Left colon (tissue), 2 donors: Measurements from ENCODE around the gene DICER1. TPM values are rescaled to one million over a fixed set of nuclear protein-coding genes. Genes with fewer than 3 reads are reported as not detected.

Experiments
- ATAC-seq: fragments of 200-7000 bp; cut with Tn5 transposase; one replicate; pipeline ENCODE4 v1.9.1; 2020; ENCODE audit warnings: mild to moderate bottlenecking, moderate library complexity
- DNase-seq, 2 donors: peaks; one replicate each; pipeline ENCODE4 v3.0.0-alpha.2; 2020
- intact Hi-C, 2 donors: fragments of 100-400 bp; cut with DNase I in 1 of 2; cut with micrococcal nuclease in 1 of 2; formaldehyde crosslinking; loops; one replicate each; pipeline versions ENCODE4 v1.11.2 to v1.14.0; 2022; cut with DNase I, micrococcal nuclease
- total RNA-seq, 2 donors: library from RNA; stranded (reverse); fragmentation: NEBNext Ultra II Directional; extraction: Animal tissue kit (Norgen Biotek cat#: 25700); gene quantifications; one replicate each; pipeline ENCODE4 v1.2.1, GENCODE V29; 2021
- donor health status: DM: no; HTN: no; CAD: no.
- donor health status: DM: yes; HTN: yes; CAD: no.

Gene DICER1
- total RNA-seq, 2 donors from 2014 or later, result 49.0 to 77.3 TPM

- ATAC-seq (no peak), DNase-seq (no peak)
- intact Hi-C loops, result no loop called here
Observed at GRCh38 chr14:95134304-95134933, 22.9 kb downstream of the DICER1 start.

- ATAC-seq (no peak), DNase-seq (no peak)
- intact Hi-C loops, result no loop called here
Observed at GRCh38 chr14:95133282-95133681, 24.0 kb downstream of the DICER1 start.

GRCh38 chr14:95132760-95133159 is 24.6 kb downstream of the DICER1 start:
- DNase-seq, result no peak
- intact Hi-C loops, result no loop called here
- no peak for ATAC-seq

- intact Hi-C loops, result no loop called here
- ATAC-seq (no peak), DNase-seq (no peak)
Observed at GRCh38 chr14:95130549-95130948, 26.8 kb downstream of the DICER1 start.

- intact Hi-C loops, result no loop called here
- no peak for ATAC-seq
- DNase-seq, result no peak
Observed at GRCh38 chr14:95128140-95128539, 29.2 kb downstream of the DICER1 start.

GRCh38 chr14:95127531-95127911 is 29.8 kb downstream of the DICER1 start:
- DNase-seq (no peak), ATAC-seq (no peak)
- intact Hi-C loops, result no loop called here

GRCh38 chr14:95126906-95127530 is 30.3 kb downstream of the DICER1 start:
- no peak for ATAC-seq
- no peak for DNase-seq
- intact Hi-C loops, result no loop called here

- intact Hi-C loops, result no loop called here
- ATAC-seq (no peak), DNase-seq (no peak)
Observed at GRCh38 chr14:95125915-95126314, 31.4 kb downstream of the DICER1 start.

GRCh38 chr14:95125221-95125620 is 32.1 kb downstream of the DICER1 start:
- DNase-seq, result no peak
- intact Hi-C loops, result no loop called here
- no peak for ATAC-seq

GRCh38 chr14:95123891-95124579 is 33.3 kb downstream of the DICER1 start:
- DNase-seq (no peak), ATAC-seq (no peak)
- intact Hi-C loops, result no loop called here

- intact Hi-C loops, result no loop called here
- DNase-seq (no peak), ATAC-seq (no peak)
Observed at GRCh38 chr14:95122621-95122945, 34.7 kb downstream of the DICER1 start.

GRCh38 chr14:95121911-95122620 is 35.3 kb downstream of the DICER1 start:
- no peak for ATAC-seq
- intact Hi-C loops, result no loop called here

GRCh38 chr14:95119336-95119735 is 38.0 kb downstream of the DICER1 start:
- intact Hi-C loops, result no loop called here
- DNase-seq, result no peak
- no peak for ATAC-seq

More at GRCh38 chr14:95121911-95122620, 35.3 kb downstream of the DICER1 start:
- no peak for DNase-seq

GRCh38 chr14:95117937-95118721 is 39.2 kb downstream of the DICER1 start:
- no peak for ATAC-seq
- intact Hi-C loops, result no loop called here
- no peak for DNase-seq

GRCh38 chr14:95113476-95113875 is 43.9 kb downstream of the DICER1 start:
- ATAC-seq (peak; percentile 45), DNase-seq (no peak)
- intact Hi-C loops, result no loop called here

GRCh38 chr14:95111507-95112164 is 45.7 kb downstream of the DICER1 start:
- intact Hi-C loops, result no loop called here

GRCh38 chr14:95110178-95110577 is 47.2 kb downstream of the DICER1 start:
- ATAC-seq, result no peak
- intact Hi-C loops, result no loop called here
- no peak for DNase-seq

More at GRCh38 chr14:95111507-95112164, 45.7 kb downstream of the DICER1 start:
- DNase-seq, result no peak
- ATAC-seq, result no peak

GRCh38 chr14:95107711-95108110 is 49.6 kb downstream of the DICER1 start:
- intact Hi-C loops, result no loop called here
- DNase-seq (no peak), ATAC-seq (no peak)

- intact Hi-C loops, result no loop called here
- DNase-seq (no peak), ATAC-seq (no peak)
Observed at GRCh38 chr14:95106971-95107370, 50.4 kb downstream of the DICER1 start.
